NK-92 (cell line): ENCODE measurements around the gene CAMSAP1.

Experiments used
- DNase-seq: peaks from one replicate; lab custom pipeline; 2025; ENCODE audit not compliant: unreplicated experiment; lab: John Stamatoyannopoulos, UW

Gene CAMSAP1

DNA sequence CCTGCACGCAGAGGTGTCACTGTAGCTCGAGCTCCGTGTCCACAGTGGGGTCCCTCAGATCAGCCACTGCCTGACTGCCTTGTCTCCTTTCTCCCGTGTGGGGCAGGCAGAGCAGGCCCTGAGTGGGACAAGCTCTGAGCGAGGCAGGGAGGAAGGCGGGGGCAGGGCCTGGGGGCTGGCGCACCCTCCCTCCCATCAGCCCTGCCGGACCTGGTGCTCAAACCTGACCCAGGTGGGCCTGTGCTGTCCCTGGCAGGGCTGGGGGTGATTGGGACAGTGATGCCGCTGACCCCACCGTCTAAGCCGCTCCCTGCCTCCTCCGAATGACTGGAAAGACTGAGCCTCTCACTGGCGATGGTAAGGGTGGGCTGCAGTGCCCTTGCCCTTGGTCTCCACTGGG lies 144.4 kb downstream of the CAMSAP1 start:
- DNase-seq, result no peak

DNA sequence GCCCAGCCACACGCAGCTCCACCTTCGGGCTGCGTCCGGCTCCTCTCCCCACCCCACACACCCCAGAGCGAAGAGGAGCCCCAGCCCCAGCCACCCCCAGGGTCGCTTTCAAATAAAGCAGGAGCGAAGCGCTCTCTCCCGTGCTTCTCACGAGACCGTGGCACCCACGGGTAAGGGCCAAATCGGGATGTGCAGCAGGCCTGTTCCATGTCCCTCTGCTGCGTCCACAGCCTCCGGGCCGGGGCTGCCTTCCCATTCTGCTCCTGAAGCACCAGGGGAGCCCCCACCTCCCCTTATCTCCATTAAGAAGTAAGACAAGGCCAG lies 145.5 kb downstream of the CAMSAP1 start:
- DNase-seq, result no peak

DNA sequence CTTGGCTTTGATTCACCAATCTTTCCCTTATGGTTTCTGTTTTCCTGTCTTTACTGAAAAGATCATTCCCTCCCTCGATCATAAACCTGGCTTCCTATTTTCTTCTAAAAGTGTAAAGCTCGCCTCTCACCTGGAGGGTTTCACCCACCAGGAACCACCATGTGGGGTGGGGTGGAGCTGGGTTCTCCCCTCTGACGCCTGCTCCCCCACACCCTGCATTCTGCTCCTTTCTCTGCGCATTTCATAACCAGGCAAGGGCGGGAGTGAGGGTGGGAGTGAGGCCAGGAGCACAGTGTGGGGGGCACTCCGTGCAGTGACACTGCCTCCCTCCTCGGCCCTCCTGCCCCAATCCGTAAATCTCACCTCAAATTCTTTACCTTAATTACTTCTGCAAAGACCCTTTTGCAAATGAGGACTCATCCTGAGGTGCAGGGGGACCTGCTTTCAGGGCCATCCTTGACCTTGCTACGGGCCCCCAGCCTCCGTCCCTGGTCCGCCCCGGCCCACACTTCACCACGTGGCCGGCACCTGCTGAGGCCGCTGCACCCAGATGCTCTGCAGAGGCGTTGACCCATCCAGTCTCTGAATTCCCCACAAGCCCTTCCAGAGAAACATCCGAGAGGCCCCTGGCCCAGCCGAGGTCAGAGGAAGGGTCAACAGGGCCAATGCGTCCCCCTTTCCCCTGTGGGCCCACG lies 146.0 kb downstream of the CAMSAP1 start:
- DNase-seq, result no peak

DNA sequence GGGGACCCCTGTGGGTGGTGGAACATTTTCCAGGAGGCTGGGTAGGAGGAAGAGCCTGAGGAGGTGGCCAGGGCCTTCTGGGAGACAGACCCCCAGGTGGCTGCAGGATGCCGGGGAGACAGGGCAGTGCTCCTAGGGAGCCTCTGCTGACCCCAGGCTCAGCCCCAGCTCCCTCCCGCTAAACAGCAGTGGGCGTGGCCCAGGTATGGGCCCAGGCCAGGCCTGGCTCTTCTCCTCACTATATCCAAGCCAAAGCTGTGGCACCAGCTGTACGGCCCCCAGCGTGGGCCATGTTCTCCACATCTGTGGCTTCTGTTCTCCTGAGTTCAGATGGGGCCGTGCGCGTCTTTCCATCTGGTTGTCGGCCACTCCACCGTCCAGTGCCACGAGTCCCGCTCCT lies 146.9 kb downstream of the CAMSAP1 start:
- DNase-seq, result no peak

DNA sequence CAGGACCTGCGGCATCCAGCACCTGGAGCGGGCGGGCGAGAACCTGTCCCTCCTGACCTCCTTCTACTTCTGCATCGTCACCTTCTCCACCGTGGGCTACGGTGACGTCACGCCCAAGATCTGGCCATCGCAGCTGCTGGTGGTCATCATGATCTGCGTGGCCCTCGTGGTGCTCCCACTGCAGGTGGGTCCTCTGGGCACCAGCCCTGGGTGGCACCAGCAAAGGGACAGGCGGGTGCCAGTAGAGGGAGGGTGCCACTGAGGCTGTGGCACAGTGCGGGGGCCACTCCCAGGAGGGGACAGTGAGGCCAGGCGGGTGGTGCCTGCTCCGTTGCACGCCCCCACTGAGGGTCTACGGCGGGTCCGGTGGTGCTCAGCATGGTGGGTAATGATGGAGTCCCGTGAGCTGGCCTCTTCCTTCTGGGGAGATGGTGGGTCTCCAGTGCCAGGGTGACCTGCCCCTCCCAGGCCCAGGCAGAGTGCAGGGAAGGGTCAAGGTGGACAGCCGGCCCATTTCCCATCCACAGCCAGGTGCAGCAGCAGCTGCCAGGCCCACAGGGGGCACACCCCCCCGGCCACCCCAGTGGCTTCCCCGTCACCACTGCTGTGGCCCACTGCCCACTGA lies 147.6 kb downstream of the CAMSAP1 start:
- no peak for DNase-seq

DNA sequence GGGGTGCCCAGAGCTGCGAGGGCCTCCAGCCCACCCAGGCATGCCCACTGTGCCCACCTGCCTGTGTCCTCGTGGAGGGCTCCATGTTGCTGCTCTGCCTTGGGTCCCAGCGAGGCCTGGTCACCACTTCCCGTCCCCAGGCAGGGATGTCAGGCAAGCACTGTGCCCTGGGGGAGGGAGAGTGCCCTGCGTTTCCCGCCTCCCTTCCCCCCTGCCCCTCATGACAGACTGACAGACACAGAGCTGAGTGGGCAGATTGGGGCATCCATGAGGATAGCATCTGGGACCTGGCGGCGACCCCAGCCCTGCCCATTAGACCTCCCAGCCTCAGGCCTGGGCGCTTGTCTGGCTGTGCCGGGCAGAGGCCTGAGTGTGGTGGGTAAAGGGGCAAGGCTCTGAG lies 148.5 kb downstream of the CAMSAP1 start:
- no peak for DNase-seq
